HG03097 (cell line): ENCODE results near the gene ZDHHC14.
"Not testable (repeated sequence)": the region's sequence is repeated elsewhere in the genome, so short reads cannot be mapped to it uniquely, and the experiment has no call there.

Experiments
- ATAC-seq: cut with Tn5 transposase; IDR thresholded peaks from one replicate; pipeline ENCODE4 v1.9.1; 2021; ENCODE audit not compliant: unreplicated experiment, low FRiP score

The ZDHHC14 gene

GRCh38 chr6:157587127-157587926, 206.3 kb downstream of the ZDHHC14 start:
- ATAC-seq, result no peak

- not testable (repeated sequence) for ATAC-seq
These were observed 209.7 kb downstream of the ZDHHC14 start for GRCh38 chr6:157590654-157591053.

GRCh38 chr6:157592541-157592940, 211.6 kb downstream of the ZDHHC14 start:
- no peak for ATAC-seq

- ATAC-seq, result no peak
These were observed 212.0 kb downstream of the ZDHHC14 start for GRCh38 chr6:157592980-157593379.

GRCh38 chr6:157593596-157593995, 212.6 kb downstream of the ZDHHC14 start:
- ATAC-seq, result no peak

- ATAC-seq, result no peak
These were observed 213.3 kb downstream of the ZDHHC14 start for GRCh38 chr6:157594292-157594691.

GRCh38 chr6:157595768-157596167, 214.8 kb downstream of the ZDHHC14 start:
- ATAC-seq, result no peak

- ATAC-seq, result no peak
These were observed 215.5 kb downstream of the ZDHHC14 start for GRCh38 chr6:157596461-157596860.

- no peak for ATAC-seq
These were observed 215.9 kb downstream of the ZDHHC14 start for GRCh38 chr6:157596886-157597285.

GRCh38 chr6:157597461-157598312, 216.7 kb downstream of the ZDHHC14 start:
- ATAC-seq, result no peak

- no peak for ATAC-seq
These were observed 218.2 kb downstream of the ZDHHC14 start for GRCh38 chr6:157599191-157599590.

- no peak for ATAC-seq
These were observed 219.8 kb downstream of the ZDHHC14 start for GRCh38 chr6:157600807-157601206.

- ATAC-seq, result no peak
These were observed 221.7 kb downstream of the ZDHHC14 start for GRCh38 chr6:157602521-157603295.

- no peak for ATAC-seq
These were observed 222.4 kb downstream of the ZDHHC14 start for GRCh38 chr6:157603314-157603940.

GRCh38 chr6:157603971-157604370, 223.0 kb downstream of the ZDHHC14 start:
- ATAC-seq, result no peak

- ATAC-seq, result no peak
These were observed 223.8 kb downstream of the ZDHHC14 start for GRCh38 chr6:157604816-157605215.

GRCh38 chr6:157605484-157605883, 224.5 kb downstream of the ZDHHC14 start:
- no peak for ATAC-seq

- no peak for ATAC-seq
These were observed 225.5 kb downstream of the ZDHHC14 start for GRCh38 chr6:157606516-157606915.

GRCh38 chr6:157607317-157608109, 226.5 kb downstream of the ZDHHC14 start:
- no peak for ATAC-seq
